GM18508 (cell line): ENCODE measurements around the gene SCGB1D1.

Experiments
- ATAC-seq: cut with Tn5 transposase; IDR thresholded peaks from one replicate; pipeline ENCODE4 v1.9.1; 2021; ENCODE audit warnings: moderate number of reproducible peaks; ENCODE audit not compliant: insufficient read depth, unreplicated experiment

Gene SCGB1D1

DNA sequence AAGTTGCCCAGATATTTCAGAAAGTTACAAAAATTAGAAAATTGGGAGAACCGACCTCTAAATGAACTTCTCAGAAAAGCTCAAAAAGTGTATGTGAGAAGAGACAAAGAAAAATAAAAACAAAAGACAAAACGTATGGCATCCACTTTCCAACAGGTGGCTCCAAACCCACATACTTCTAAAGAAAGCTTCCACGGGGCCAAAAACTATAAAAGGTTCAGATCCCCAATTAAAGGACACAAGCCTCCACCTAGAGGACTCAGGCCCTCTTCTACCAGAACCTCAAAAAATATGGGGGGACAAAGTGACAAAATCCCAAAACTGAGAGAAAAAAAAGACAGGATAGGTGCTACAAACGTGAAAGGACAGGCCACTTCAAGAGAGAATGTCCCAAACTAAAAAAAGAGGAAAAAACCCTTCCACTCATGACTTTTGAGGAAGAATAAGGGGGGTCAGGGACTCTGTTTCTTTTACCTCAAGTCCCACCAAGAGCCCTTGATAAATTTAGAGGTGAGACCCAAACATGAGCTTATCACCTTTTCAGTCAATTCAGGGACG lies 27.3 kb downstream of the SCGB1D1 start:
- no peak for ATAC-seq

DNA sequence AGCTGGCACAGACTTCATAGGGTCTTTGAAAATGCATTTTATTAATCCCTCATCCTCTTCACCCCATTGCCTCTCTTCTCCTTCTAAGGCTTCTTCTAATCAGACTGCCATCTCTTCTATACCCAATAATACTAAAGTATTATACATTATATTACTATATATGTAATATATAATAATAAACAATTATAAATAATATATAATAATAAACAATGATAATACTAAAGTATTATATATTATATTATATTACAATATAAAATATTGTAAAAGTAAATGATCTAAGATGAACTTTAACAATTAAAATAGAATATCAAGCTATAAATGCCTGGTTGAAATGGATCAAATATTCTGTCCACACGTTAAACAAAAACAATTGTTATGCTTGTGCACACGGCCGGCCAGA lies 31.5 kb downstream of the SCGB1D1 start:
- no peak for ATAC-seq

DNA sequence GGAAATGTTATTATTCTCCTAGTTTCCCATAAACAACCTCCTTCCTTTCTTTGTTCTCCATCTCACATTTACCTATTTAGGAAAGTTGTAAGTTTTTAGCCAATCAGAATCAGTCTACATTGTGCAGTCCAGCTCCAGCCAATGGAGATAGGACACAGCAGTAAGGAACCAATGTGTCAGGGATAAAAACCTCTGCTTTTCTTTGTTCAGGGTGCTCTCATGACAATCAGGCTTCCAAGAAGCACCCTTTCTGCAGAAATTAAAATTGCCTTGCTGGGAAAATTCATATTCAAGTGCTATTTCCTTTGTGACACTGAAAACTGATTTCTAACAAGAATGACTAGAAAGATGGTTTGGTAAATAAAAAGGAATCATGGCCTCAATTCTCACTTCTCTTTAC lies 33.1 kb downstream of the SCGB1D1 start:
- no peak for ATAC-seq

DNA sequence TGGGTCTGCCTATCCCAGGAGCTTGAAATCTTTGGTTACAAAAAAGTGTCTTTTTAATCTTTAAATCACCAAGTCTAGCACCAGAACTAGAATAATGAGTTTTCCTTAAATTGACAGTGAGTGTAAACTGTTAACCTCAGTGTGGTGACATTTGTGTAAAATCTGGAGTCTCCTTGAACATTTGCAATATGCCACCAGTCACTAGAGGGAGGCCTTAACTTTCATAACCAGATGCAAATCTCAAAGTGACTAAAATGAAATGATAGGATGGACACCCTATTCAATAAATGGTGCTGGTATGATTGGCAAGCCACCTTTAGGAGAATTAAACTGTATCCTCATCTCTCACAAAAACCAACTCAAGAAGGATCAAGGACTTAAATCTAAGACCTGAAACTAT lies 43.7 kb downstream of the SCGB1D1 start:
- no peak for ATAC-seq

DNA sequence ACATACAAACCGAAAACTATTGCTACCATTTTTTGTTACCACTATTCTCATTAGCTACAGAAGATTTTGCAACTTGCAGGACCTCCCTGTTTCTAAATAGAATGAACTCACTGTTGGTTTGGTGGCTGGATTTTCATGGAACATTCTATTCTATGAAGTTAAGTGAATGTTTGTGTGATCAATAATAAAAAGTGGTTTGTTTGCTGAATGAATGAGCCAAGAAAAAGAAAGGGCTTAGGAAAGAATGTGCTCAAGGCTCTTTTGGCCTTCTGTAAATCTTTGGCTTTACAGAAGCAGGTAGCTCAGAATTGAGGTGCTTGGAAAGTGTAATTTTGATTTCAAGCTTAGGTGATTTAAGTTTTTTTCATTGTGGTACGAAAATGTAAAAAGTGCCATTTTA lies 46.2 kb downstream of the SCGB1D1 start:
- ATAC-seq = no peak

DNA sequence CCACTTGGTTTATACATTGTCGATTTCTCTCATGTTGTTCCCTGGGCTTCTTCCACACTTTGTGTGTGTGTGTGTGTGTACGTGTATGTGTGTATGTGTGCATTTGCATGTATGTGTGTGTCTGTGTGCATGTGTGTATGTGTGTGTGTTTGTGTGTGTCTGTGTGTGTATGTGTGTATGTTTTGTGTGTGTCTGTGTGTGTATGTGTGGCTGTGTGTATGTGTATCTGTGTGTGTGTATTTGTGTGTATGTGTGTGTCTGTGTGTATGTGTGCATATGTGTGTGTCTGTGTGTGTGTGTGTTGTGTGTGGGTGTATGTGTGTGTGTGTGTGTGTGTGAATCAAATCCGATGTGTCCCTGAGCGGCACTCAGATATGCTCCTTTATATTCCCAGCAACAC lies 47.5 kb downstream of the SCGB1D1 start:
- no peak for ATAC-seq

DNA sequence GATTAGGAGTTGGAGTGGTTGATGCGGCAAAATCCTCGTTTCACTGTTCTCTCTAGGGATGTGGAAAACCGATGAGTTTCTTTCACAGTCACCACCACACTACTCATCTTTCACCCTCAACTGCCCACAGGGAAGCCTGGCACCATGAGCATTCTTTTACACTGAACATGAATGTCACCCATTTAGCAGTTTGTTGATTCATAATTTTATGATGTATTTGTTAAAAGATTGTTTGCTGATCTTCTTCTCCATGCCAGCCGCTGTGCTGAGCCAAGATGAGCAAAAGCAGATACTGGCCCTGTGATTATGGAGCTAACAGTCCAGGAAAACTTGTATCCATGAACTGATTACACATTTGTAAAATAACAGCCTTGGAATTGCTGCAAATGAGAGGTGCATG lies 48.1 kb downstream of the SCGB1D1 start:
- ATAC-seq = no peak

DNA sequence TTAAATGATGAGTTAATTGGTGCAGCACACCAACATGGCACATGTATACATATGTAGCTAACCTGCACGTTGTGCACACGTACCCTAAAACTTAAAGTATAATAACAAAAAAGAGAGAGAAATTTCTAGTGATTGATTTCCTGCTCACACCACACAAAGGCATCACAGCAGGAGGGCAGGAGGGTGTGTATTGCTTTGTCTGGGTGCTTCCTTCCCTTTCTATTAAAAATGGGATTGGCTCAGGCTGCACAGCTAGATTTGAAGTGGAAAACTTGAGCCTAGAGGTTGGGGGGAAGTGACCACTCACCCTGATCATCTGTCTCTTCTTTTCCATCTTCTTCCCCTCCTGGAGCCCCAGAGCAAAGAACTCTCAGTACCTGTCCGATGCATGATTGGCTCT lies 51.1 kb downstream of the SCGB1D1 start:
- ATAC-seq = no peak

DNA sequence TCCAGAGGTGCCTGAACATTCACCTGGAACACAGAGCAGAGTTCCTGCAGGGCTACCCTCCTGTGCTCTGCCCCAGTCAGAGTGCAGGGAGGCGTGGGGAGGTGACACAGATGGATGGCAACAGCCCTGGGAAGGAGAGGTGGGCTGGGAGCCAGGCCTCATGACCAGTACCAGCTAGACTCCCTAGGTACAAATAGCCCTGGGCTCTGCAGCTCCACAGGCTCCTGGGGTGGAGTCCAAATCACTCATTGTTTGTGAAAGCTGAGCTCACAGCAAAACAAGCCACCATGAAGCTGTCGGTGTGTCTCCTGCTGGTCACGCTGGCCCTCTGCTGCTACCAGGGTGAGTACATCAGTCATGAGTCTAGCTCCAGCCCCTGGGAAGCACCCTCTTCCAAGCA lies 52.0 kb downstream of the SCGB1D1 start, which contains the start of gene SCGB1D2:
Gene SCGB1D2, plus strand, starts transcription at position 219 of the 400 bp plus-strand sequence. Its CDS starts 69 bp downstream, at position 288.
- no peak for ATAC-seq
